ENCODE data around the gene C11orf21. TPM values are rescaled to one million over a fixed set of nuclear protein-coding genes. Genes with fewer than 3 reads are reported as not detected.

C11orf21 gene
- 1 to 10 TPM; 1.1 to 2.8 (median 1.2) TPM for total RNA-seq

GRCh38 chr11:2301631-2302305, at the start of gene C11orf21, which contains the start of gene TSPAN32:
Gene C11orf21, minus strand, starts transcription at chr11:2301918. Its CDS starts 110 bp downstream, at chr11:2301808.
Gene TSPAN32, plus strand, starts transcription at chr11:2302013. Its CDS starts 137 bp downstream, at chr11:2302150.
- no peak for TF ChIP-seq CTCF (IDR thresholded peaks at IDR 0.05)
- DNase-seq (ENCODE audit: low spot score) (peak; percentile 16), ATAC-seq (ENCODE audit: low FRiP score) (no peak)

GRCh38 chr11:2348986-2349385, 47.3 kb upstream of the C11orf21 start:
- no peak for TF ChIP-seq CTCF (IDR thresholded peaks at IDR 0.05)

GRCh38 chr11:2347308-2347830, 45.7 kb upstream of the C11orf21 start:
- no peak for DNase-seq (ENCODE audit: low spot score)

More at GRCh38 chr11:2348986-2349385, 47.3 kb upstream of the C11orf21 start:
- DNase-seq (ENCODE audit: low spot score) = no peak
- ATAC-seq (ENCODE audit: low FRiP score) = no peak

GRCh38 chr11:2346586-2347307, 45.0 kb upstream of the C11orf21 start:
- no peak for TF ChIP-seq CTCF (IDR thresholded peaks at IDR 0.05)
- no peak for ATAC-seq (ENCODE audit: low FRiP score)
- DNase-seq (ENCODE audit: low spot score) = no peak

More at GRCh38 chr11:2347308-2347830, 45.7 kb upstream of the C11orf21 start:
- ATAC-seq (ENCODE audit: low FRiP score) = no peak
- no peak for TF ChIP-seq CTCF (IDR thresholded peaks at IDR 0.05)

GRCh38 chr11:2346014-2346413, 44.3 kb upstream of the C11orf21 start:
- ATAC-seq (ENCODE audit: low FRiP score) = no peak
- no peak for DNase-seq (ENCODE audit: low spot score)
- no peak for TF ChIP-seq CTCF (IDR thresholded peaks at IDR 0.05)

- ATAC-seq (ENCODE audit: low FRiP score) = no peak
- no peak for TF ChIP-seq CTCF (IDR thresholded peaks at IDR 0.05)
- DNase-seq (ENCODE audit: low spot score) = no peak
These were observed 43.3 kb upstream of the C11orf21 start for GRCh38 chr11:2345050-2345449.

Data from omental fat pad (tissue), 4 donors.